ENCODE results near the gene RNF213. TPM values are rescaled to one million over a fixed set of nuclear protein-coding genes. Genes with fewer than 3 reads are reported as not detected.

RNF213 gene
- total and polyA plus RNA-seq, 12 donors = 51.1 to 182 (median 122) TPM

- DNase-seq = no peak
Measured at GRCh38 chr17:80345321-80345720, 84.7 kb downstream of the RNF213 start.

GRCh38 chr17:80345841-80346497 is 85.3 kb downstream of the RNF213 start:
- Histone ChIP-seq H3K27ac (no peak overlapping the region), H3K36me3 (replicated peaks in 1 of 2) (peaks cover 0 to 100% of the 10 kb centered on the region in 2 donors), H3K9me3 (replicated peaks in 1 of 3) (no peaks in the 10 kb centered on the region), H3K4me1 (replicated peaks in 1 of 2) (no peaks in the 10 kb centered on the region), H3K27me3 (no peaks in the 10 kb centered on the region), H3K4me3 (no peak overlapping the region)
- intact Hi-C loops (cut with DNase I) = no loop called here
- TF ChIP-seq, protein P1, sequence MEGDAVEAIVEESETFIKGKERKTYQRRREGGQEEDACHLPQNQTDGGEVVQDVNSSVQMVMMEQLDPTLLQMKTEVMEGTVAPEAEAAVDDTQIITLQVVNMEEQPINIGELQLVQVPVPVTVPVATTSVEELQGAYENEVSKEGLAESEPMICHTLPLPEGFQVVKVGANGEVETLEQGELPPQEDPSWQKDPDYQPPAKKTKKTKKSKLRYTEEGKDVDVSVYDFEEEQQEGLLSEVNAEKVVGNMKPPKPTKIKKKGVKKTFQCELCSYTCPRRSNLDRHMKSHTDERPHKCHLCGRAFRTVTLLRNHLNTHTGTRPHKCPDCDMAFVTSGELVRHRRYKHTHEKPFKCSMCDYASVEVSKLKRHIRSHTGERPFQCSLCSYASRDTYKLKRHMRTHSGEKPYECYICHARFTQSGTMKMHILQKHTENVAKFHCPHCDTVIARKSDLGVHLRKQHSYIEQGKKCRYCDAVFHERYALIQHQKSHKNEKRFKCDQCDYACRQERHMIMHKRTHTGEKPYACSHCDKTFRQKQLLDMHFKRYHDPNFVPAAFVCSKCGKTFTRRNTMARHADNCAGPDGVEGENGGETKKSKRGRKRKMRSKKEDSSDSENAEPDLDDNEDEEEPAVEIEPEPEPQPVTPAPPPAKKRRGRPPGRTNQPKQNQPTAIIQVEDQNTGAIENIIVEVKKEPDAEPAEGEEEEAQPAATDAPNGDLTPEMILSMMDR (IDR thresholded peaks at IDR 0.05) = no peak
- TF ChIP-seq POLR2A (IDR thresholded peaks at IDR 0.05) = no peak
- no peak for DNase-seq
- 96 to 98% (median 97%) methylated on average over 24 to 27 of the region's 27 CpGs for WGBS, 4 donors

More at GRCh38 chr17:80345321-80345720, 84.7 kb downstream of the RNF213 start:
- H3K4me1 ChIP-seq (replicated peaks in 1 of 2) = no peaks in the 10 kb centered on the region
- WGBS, 4 donors = 85 to 92% (median 89%) methylated on average over 15 of the region's 15 CpGs
- H3K4me3 ChIP-seq = no peak overlapping the region
- no peaks in the 10 kb centered on the region for H3K9me3 ChIP-seq (replicated peaks in 1 of 3)
- no peak overlapping the region for H3K27ac ChIP-seq
- no peaks in the 10 kb centered on the region for H3K27me3 ChIP-seq
- intact Hi-C loops (cut with DNase I) = no loop called here
- peaks cover 0 to 99% of the 10 kb centered on the region in 2 donors for H3K36me3 ChIP-seq (replicated peaks in 1 of 2)
- TF ChIP-seq, protein P1 (IDR thresholded peaks at IDR 0.05) = no peak
- TF ChIP-seq POLR2A (IDR thresholded peaks at IDR 0.05) = no peak

- Histone ChIP-seq H3K9me3 (replicated peaks in 1 of 3) (no peaks in the 10 kb centered on the region), H3K4me3 (no peak overlapping the region), H3K36me3 (replicated peaks in 1 of 2) (peaks cover 0 to 100% of the 10 kb centered on the region in 2 donors), H3K27ac (no peak overlapping the region), H3K27me3 (no peaks in the 10 kb centered on the region), H3K4me1 (replicated peaks in 1 of 2) (no peaks in the 10 kb centered on the region)
- no peak for DNase-seq
- no peak for TF ChIP-seq POLR2A (IDR thresholded peaks at IDR 0.05)
- TF ChIP-seq, protein P1 (IDR thresholded peaks at IDR 0.05) = no peak
- intact Hi-C loops (cut with DNase I) = no loop called here
- WGBS, 4 donors = 93 to 97% (median 96%) methylated on average over 26 to 38 of the region's 38 CpGs
Measured at GRCh38 chr17:80346498-80347275, 86.0 kb downstream of the RNF213 start.

DNA sequence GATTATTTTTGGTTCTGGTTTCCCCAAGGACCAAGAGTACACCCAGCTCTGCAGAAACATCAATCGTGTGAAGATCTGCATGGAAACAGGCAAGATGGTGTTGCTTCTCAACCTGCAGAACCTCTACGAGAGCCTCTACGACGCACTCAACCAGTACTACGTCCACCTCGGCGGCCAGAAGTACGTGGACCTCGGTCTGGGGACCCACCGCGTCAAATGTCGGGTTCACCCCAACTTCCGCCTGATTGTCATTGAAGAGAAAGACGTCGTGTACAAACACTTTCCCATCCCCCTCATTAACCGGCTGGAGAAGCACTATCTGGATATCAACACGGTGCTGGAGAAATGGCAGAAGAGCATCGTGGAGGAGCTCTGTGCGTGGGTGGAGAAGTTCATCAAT is 86.9 kb downstream of the RNF213 start:
- DNase-seq = no peak
- H3K9me3 ChIP-seq (replicated peaks in 1 of 3) = no peaks in the 10 kb centered on the region
- WGBS, 4 donors = 94 to 96% (median 95%) methylated on average over 19 of the region's 19 CpGs

More for the DNA sequence above, 86.9 kb downstream of the RNF213 start:
- Histone ChIP-seq H3K4me3 (no peak overlapping the region), H3K27ac (no peak overlapping the region), H3K27me3 (no peaks in the 10 kb centered on the region), H3K36me3 (replicated peaks in 1 of 2) (peaks cover 0 to 100% of the 10 kb centered on the region in 2 donors), H3K4me1 (replicated peaks in 1 of 2) (no peaks in the 10 kb centered on the region)
- no peak for TF ChIP-seq POLR2A (IDR thresholded peaks at IDR 0.05)
- TF ChIP-seq, protein P1 (IDR thresholded peaks at IDR 0.05) = no peak
- intact Hi-C loops (cut with DNase I) = no loop called here

Measured in adrenal gland (tissue), 12 donors.